ENCODE results near the gene COL11A2. TPM values are rescaled to one million over a fixed set of nuclear protein-coding genes. Genes with fewer than 3 reads are reported as not detected.

The COL11A2 gene
- polyA plus RNA-seq, 3 donors, result 0.57 TPM; not detected in 2

- Histone ChIP-seq H3K9me3 (replicated peaks in 1 of 2; ENCODE audit: control insufficient read depth in 1 of 2, insufficient read depth in 1 of 2, low read length in 2 of 2) (no peaks in the 10 kb centered on the region), H4K20me1 (ENCODE audit: insufficient read depth, low read length) (no peaks in the 10 kb centered on the region), H3K27me3 (ENCODE audit: control insufficient read depth in 2 of 2, insufficient read depth in 2 of 2, low read length in 2 of 2) (no peaks in the 10 kb centered on the region), H3K79me2 (ENCODE audit: insufficient read depth, low read length) (no peaks in the 10 kb centered on the region), H2AFZ (ENCODE audit: insufficient read depth, low read depth, low read length, poor library complexity, severe bottlenecking) (no peak overlapping the region), H3K9ac (ENCODE audit: insufficient read depth, low read length, poor library complexity, severe bottlenecking) (no peak overlapping the region), H3K4me3 (replicated peaks in 1 of 3; ENCODE audit: low read depth in 2 of 3, low read length in 3 of 3) (no peak overlapping the region), H3K4me2 (replicated peaks; ENCODE audit: extremely low read depth, low read length, poor library complexity, severe bottlenecking) (no peak overlapping the region), H3K4me1 (ENCODE audit: control insufficient read depth in 1 of 2, insufficient read depth in 2 of 2, low read length in 2 of 2) (no peaks in the 10 kb centered on the region), H3K27ac (ENCODE audit: low read depth in 1 of 2, low read length in 2 of 2) (no peak overlapping the region), H3K36me3 (replicated peaks in 1 of 2; ENCODE audit: control insufficient read depth in 1 of 2, insufficient read depth in 2 of 2, low read length in 2 of 2) (no peaks in the 10 kb centered on the region)
- WGBS (ENCODE audit: insufficient coverage), result 92% methylated on average over 8 of the region's 19 CpGs
- intact Hi-C loops (cut with micrococcal nuclease), result loop anchor here in 1 of 2 donors (10.0 kb wide), 1 partner anchor 77 kb away; no protein-coding TSS in a partner anchor
- Mint-ChIP-seq H3K27ac (peak overlapping the region in 1 of 7 donors; percentile 42), H3K4me3 (no peak overlapping the region), H3K4me1 (no peaks in the 10 kb centered on the region), H3K27me3 (ENCODE audit: low read depth in 3 of 3) (peaks cover 9 to 20% (median 13%) of the 10 kb centered on the region in 3 donors), H3K36me3 (no peaks in the 10 kb centered on the region), H3K9me3 (no peaks in the 10 kb centered on the region)
- TF ChIP-seq CTCF (IDR thresholded peaks at IDR 0.05), result no peak
- no peak for DNase-seq
These were observed 24.6 kb downstream of the COL11A2 start for GRCh38 chr6:33167374-33168283.

DNA sequence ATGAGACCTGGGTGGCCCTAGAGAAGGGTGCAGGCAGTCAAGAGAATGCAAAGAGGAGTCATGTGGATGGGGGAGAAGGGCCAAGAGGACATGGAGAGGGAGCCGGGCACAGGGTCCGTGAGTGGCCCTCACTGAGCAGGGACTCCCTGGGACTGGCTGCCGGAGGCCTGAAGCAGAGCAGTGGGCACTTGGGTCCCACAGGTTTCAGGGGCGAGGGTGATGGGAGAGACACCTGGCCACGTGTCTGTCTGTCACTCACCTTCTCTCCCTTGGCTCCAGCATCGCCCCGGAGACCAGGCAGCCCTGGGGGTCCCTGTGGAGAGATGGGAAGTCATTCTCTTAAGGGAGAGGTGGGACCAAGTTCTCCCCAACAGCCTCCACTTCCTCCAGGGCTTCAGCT, 25.5 kb downstream of the COL11A2 start:
- no peak overlapping the region for H3K27ac ChIP-seq (ENCODE audit: low read depth in 1 of 2, low read length in 2 of 2)
- H3K36me3 Mint-ChIP-seq, result no peaks in the 10 kb centered on the region
- intact Hi-C loops (cut with micrococcal nuclease), result loop anchor here in 1 of 2 donors (10.0 kb wide), 1 partner anchor 78 kb away; no protein-coding TSS in a partner anchor
- no peak for TF ChIP-seq CTCF (IDR thresholded peaks at IDR 0.05)
- no peak overlapping the region for H3K4me3 ChIP-seq (replicated peaks in 1 of 3; ENCODE audit: low read depth in 2 of 3, low read length in 3 of 3)
- H3K36me3 ChIP-seq (replicated peaks in 1 of 2; ENCODE audit: control insufficient read depth in 1 of 2, insufficient read depth in 2 of 2, low read length in 2 of 2), result no peaks in the 10 kb centered on the region
- no peak for DNase-seq
- peaks cover 4 to 7% of the 10 kb centered on the region in 2 donors for H3K4me1 ChIP-seq (ENCODE audit: control insufficient read depth in 1 of 2, insufficient read depth in 2 of 2, low read length in 2 of 2)
- H3K4me2 ChIP-seq (replicated peaks; ENCODE audit: extremely low read depth, low read length, poor library complexity, severe bottlenecking), result no peak overlapping the region
- 92% methylated on average over 3 of the region's 7 CpGs for WGBS (ENCODE audit: insufficient coverage)
- no peaks in the 10 kb centered on the region for H3K79me2 ChIP-seq (ENCODE audit: insufficient read depth, low read length)
- H3K27ac Mint-ChIP-seq, result no peak overlapping the region
- no peaks in the 10 kb centered on the region for H3K9me3 ChIP-seq (replicated peaks in 1 of 2; ENCODE audit: control insufficient read depth in 1 of 2, insufficient read depth in 1 of 2, low read length in 2 of 2)
- H3K27me3 Mint-ChIP-seq (ENCODE audit: low read depth in 3 of 3), result peaks cover 12 to 20% (median 15%) of the 10 kb centered on the region in 3 donors
- H2AFZ ChIP-seq (ENCODE audit: insufficient read depth, low read depth, low read length, poor library complexity, severe bottlenecking), result no peak overlapping the region
- no peak overlapping the region for H3K9ac ChIP-seq (ENCODE audit: insufficient read depth, low read length, poor library complexity, severe bottlenecking)
- peaks cover 8% of the 10 kb centered on the region for H3K4me1 Mint-ChIP-seq
- H3K4me3 Mint-ChIP-seq, result no peak overlapping the region
- H4K20me1 ChIP-seq (ENCODE audit: insufficient read depth, low read length), result no peaks in the 10 kb centered on the region
- H3K9me3 Mint-ChIP-seq, result no peaks in the 10 kb centered on the region
- H3K27me3 ChIP-seq (ENCODE audit: control insufficient read depth in 2 of 2, insufficient read depth in 2 of 2, low read length in 2 of 2), result no peaks in the 10 kb centered on the region
